Cardiac fibroblast (primary cell): ENCODE data around the gene NUTM1.
A peak's percentile ranks its signal among the peaks of the same experiment; 100 is the strongest.

Experiments used
- DNase-seq, 2 donors: peaks; one replicate each; pipeline versions ENCODE4 v3.0.0 to v3.0.0-alpha.2; 2010; ENCODE audit warnings: low read depth in 2 of 2
- H3K4me3 ChIP-seq, 2 donors: replicated peaks in 1 of 2; 1 replicate in 1 of 2; 2 replicates in 1 of 2; pipeline ENCODE4 v1.5.1; 2011; ENCODE audit warnings: low read depth in 2 of 2, low read length in 2 of 2, mild to moderate bottlenecking in 2 of 2, moderate library complexity in 1 of 2
- CTCF ChIP-seq: IDR thresholded peaks from one replicate; pipeline ENCODE4 v1.5.1; 2011; ENCODE audit warnings: low read depth, mild to moderate bottlenecking, low read length, inconsistent platforms

Gene NUTM1, protein sequence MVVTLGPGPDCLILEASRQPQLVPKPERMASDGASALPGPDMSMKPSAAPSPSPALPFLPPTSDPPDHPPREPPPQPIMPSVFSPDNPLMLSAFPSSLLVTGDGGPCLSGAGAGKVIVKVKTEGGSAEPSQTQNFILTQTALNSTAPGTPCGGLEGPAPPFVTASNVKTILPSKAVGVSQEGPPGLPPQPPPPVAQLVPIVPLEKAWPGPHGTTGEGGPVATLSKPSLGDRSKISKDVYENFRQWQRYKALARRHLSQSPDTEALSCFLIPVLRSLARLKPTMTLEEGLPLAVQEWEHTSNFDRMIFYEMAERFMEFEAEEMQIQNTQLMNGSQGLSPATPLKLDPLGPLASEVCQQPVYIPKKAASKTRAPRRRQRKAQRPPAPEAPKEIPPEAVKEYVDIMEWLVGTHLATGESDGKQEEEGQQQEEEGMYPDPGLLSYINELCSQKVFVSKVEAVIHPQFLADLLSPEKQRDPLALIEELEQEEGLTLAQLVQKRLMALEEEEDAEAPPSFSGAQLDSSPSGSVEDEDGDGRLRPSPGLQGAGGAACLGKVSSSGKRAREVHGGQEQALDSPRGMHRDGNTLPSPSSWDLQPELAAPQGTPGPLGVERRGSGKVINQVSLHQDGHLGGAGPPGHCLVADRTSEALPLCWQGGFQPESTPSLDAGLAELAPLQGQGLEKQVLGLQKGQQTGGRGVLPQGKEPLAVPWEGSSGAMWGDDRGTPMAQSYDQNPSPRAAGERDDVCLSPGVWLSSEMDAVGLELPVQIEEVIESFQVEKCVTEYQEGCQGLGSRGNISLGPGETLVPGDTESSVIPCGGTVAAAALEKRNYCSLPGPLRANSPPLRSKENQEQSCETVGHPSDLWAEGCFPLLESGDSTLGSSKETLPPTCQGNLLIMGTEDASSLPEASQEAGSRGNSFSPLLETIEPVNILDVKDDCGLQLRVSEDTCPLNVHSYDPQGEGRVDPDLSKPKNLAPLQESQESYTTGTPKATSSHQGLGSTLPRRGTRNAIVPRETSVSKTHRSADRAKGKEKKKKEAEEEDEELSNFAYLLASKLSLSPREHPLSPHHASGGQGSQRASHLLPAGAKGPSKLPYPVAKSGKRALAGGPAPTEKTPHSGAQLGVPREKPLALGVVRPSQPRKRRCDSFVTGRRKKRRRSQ

DNA sequence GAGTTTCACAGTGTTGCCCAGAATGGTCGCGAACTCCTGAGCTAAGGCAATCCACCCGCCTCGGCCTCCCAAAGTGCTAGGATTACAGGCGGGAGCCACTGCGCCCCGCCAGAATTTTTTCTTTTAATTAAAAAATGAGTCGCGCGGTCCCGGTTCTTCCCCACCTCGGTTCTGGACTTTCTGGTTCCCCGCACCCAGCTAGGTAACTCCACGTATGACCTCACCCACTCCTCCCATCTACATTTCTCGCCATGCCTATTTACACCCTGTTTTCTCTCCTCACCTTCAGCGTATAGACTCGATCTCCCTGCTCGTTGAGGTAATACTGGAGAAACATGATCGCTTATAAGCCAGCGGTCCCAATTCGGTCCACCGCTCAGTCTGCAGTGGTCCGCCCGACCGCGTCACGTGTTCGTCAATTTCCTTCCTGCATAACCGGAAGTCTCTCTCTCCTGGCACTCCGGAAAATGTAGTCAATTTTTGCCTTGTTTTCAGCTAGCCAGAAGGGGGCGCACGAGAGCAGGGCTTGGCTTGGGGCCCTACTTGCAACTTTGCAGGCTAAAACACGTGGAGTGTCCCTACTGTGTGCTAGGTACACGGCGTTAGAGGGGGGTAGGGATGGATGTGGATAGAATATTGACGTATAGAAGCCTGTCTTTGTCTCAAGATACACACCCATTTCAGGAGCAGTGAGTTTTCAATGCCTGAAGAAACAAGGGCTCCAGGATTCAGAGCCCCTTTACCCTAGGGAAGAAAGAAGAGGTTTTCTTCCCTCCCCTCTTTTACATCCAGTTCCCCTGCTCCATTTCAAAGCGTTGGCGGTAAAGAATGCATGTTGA lies at the start of gene NUTM1, which contains the start of gene NOP10:
Gene NUTM1 (plus strand): TSS at position 579 of the 839 bp plus-strand sequence. CDS start 382 bp downstream, outside the sequence.
Gene NOP10 (minus strand): TSS at position 400 of the 839 bp plus-strand sequence. CDS start 63 bp downstream, at position 337.
- peak; percentile 97 for TF ChIP-seq CTCF
- peak; percentile 94 to 96 for DNase-seq
- peak within 1 kb of the TSS; percentile 75 to 76 for H3K4me3 ChIP-seq

DNA sequence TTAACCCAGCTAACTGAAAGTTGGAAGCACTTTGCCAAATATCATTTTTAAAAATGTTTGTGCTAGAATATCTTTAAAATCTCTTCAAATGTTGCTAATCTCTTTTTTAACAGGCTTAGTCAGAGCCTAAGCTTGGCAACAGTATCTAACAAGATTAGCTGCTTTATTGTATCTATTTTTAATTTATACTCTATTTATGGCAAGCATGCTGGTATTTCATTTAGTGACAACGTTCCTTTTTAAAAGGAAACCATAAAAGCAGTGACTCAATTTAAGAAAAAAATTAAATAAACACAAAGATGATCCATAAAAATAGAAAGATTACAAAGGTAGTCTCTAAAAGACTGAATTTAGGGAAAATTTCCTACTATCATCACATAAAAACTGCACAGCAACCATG lies 46.1 kb upstream of the NUTM1 start:
- no peak for TF ChIP-seq CTCF
- no peak overlapping the region for H3K4me3 ChIP-seq
- DNase-seq = peak in 1 of 2 donors; percentile 15

GRCh38 chr15:34301058-34301457 lies 42.1 kb upstream of the NUTM1 start:
- no peak for DNase-seq
- no peak for TF ChIP-seq CTCF
- H3K4me3 ChIP-seq = no peak overlapping the region

- no peak overlapping the region for H3K4me3 ChIP-seq
- TF ChIP-seq CTCF = no peak
- DNase-seq = peak; percentile 43 to 76
Measured at GRCh38 chr15:34304613-34305012, 38.5 kb upstream of the NUTM1 start.

- no peak overlapping the region for H3K4me3 ChIP-seq
- TF ChIP-seq CTCF = no peak
- no peak for DNase-seq
Measured at GRCh38 chr15:34311563-34311962, 31.6 kb upstream of the NUTM1 start.
